Embryonic facial prominence (tissue), 1 donor: Measurements from ENCODE around the gene GLCCI1.

Experiments used
- DNase-seq: peaks from one replicate; pipeline ENCODE4 v3.0.0-alpha.2; 2016; ENCODE audit errors: extremely low spot score

The GLCCI1 gene

GRCh38 chr7:7968544-7969305, at the start of gene GLCCI1:
TSS of gene GLCCI1 (plus strand) at chr7:7968796. CDS start at chr7:7969351, 555 bp downstream.
- peak; percentile 96 for DNase-seq

GRCh38 chr7:7919449-7919945, 49.1 kb upstream of the GLCCI1 start:
- no peak for DNase-seq

- DNase-seq, result no peak
These were observed 48.5 kb upstream of the GLCCI1 start for GRCh38 chr7:7920056-7920455.

DNA sequence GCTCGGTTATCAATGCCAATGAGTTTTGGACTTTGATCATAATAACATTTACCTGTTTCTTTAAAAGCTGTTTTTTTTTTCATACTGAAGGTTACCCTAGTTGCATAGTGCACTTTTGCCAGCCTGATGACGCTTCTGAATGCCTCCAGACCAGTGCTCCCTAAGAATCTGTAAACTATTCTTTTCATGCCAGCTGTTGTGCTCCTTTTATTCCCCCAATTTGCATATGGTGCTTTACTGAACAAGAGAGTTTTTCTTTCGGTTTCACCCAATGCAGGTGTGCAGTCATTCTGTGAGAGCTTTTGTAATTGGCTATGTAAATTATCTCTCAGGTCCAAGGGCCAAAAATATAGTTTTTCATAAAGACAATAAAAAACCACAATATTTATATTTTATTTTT, 48.1 kb upstream of the GLCCI1 start:
- DNase-seq, result no peak

DNA sequence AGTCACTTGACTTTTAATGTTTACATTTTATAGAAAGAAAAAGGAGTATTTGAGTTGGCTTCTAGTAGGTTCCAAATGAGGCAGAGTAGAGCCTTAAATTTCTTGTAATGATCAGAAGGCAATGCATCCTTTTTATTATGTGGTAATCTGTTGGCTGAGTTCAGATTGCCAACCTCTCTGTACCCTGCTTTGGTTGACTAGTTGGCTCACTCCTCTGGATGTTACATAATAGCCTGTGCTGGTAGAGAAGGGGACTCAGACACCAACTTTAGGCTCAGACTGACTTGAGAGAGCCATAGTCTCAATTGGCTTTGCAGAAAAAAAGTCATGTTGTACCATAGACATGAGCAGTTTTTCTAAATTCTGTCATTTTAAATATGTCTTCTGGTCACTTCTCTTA, 46.8 kb upstream of the GLCCI1 start:
- DNase-seq, result no peak

GRCh38 chr7:7922684-7923385, 45.8 kb upstream of the GLCCI1 start:
- DNase-seq, result no peak

- no peak for DNase-seq
These were observed 44.8 kb upstream of the GLCCI1 start for GRCh38 chr7:7923818-7924217.

- no peak for DNase-seq
These were observed 44.3 kb upstream of the GLCCI1 start for GRCh38 chr7:7924303-7924702.

DNA sequence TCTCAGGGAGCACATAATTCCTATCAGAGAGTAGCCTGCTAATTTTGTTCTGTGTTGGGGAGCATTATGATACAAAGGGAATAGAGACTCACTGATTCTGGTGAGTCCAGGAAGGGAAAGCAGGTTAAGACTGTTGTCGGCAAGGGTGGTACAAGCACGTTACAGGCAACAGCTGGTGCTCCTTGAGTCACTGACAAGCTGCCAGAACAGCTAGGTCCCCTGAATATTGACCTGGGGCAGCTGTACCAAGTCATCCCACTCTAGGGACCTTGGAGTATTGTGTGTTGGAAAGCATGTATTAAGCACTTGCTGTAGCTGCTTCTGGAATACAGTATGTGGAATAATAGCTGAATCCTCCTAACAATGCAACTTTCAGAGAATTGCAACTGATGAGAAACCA, 37.0 kb upstream of the GLCCI1 start:
- no peak for DNase-seq

GRCh38 chr7:7932553-7932952, 36.0 kb upstream of the GLCCI1 start:
- no peak for DNase-seq

DNA sequence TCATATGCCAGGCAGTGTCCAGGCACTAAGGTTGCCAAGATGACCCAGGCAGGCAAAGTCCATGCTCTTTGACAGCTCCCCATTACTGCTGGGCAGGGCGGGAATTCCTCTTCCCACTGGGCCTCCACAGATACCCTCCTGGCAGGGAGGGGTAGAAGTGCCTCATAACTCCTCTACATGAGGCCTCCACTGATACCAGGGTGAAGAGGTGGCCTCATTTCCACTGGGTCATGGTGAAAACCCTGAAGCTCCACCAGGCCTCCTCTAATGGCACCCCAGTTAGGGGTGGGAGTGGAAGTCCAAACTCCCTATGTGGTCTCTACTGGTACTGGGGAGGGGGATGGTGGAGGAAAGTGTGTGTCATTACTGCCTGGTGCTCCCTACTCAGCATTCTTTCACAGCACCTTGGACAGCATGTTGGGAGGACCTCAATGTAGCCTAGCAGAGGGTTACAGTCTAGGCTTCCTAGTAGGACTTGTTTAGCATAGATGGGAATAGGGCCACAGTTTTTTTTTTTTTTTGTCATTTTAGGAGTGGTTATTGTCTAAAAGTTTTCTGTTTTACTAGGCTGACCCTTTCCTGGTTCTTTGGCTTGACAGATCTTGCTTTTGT, 34.6 kb upstream of the GLCCI1 start:
- DNase-seq, result no peak

DNA sequence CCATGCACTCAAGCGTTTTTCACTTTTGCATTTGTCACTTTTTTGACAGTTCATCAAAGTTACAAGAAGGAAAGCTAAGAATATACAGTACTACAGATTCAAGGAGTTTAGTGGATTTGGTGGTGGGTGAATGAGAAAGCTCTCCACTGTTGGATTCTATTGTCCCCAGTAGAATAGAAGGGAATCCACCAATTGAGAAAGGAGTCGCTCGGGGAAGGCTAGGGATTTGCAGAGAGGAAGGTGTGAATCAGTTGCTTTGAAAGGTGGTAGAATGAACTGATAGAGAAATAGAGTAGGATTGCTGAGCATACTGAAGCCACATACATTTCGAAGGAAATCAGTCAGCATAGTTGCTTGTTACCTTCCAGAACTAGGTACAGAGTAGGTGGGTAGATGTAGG, 33.7 kb upstream of the GLCCI1 start:
- DNase-seq, result no peak

- DNase-seq, result no peak
These were observed 30.1 kb upstream of the GLCCI1 start for GRCh38 chr7:7938471-7938870.

- DNase-seq, result no peak
These were observed 24.6 kb upstream of the GLCCI1 start for GRCh38 chr7:7943951-7944350.

DNA sequence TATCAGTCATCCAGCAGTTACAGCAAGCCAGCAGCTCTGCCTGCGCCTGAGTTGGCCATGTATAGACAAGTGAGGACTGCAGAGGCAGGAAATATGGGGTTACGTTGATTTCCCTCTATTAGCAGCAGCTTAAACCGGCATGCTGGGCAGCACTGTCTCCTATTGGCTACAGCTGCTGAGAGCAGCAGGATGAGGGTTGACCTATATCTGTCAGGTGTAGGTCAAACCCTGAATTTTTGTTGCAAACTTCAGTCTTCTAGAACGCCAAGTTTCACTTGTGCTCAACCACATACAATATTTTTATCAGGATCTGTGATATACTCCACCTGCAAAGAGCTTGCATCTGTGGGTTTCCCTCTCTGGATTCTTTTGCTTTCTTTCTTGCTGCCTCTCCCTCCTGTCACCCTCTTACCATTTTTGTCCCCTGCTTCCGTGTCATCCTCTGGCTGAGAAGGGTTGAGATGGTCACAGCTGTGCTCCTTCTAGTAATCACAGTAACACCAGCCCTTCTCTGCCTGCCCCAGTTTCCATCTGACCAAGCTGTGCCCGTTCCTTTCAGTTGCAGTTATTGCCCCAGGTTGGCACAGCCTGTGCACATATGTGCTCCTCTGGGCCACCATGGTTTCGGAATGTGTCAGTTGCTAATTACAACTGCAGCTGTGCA, 23.8 kb upstream of the GLCCI1 start:
- DNase-seq, result no peak

- DNase-seq, result no peak
These were observed 22.1 kb upstream of the GLCCI1 start for GRCh38 chr7:7946486-7946885.

- DNase-seq, result no peak
These were observed 20.4 kb upstream of the GLCCI1 start for GRCh38 chr7:7948232-7948631.

GRCh38 chr7:7953806-7954205, 14.8 kb upstream of the GLCCI1 start:
- DNase-seq, result no peak

DNA sequence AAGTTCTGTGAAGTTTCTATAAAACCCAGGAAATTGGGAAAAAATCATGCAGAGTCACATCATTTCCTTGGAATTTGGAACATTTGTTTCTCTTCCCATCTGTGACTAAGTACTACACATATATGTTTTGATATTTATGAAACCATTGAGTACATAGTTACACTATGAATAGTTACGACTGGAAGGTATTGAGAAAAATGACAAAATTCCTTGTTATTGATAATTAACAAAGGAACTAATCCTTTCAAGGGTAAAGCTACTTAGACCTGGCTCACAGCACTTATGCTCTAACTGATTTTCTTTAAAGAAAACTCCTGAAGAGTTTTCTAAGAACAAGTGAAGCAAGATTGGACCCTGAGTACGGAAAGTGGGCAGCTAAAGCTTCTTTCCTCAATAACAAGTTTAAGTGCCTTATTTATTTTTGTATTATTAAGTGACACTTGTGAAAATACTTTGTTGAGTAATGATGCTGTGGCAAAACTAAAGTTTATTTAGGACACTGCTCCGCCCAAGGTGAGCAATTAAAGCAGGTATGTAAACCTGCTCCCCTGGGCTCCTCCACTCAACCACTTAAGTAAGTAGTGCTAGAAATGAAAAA, 12.0 kb upstream of the GLCCI1 start:
- no peak for DNase-seq

DNA sequence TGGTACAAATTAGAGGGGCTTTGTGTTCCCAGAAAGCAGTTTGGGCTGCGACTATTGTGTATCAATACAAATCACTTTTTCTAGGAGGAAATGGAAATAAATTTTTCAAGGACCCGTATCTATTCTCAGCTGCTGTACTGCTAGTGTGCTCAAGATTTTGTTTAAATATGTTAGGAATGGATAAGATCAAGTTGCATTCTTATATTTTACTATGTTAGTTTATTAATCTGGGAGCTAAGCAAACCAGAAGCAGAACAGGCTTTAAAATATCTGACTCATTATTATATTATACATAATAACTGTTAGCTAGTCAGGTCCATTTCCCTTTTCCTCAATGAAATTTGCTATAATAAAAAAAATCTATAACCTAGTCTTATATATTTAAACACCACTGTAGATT, 11.1 kb upstream of the GLCCI1 start:
- no peak for DNase-seq

- no peak for DNase-seq
These were observed 8.5 kb upstream of the GLCCI1 start for GRCh38 chr7:7959979-7960670.
